ENCODE data around the gene SUCO.

- no peak for TF ChIP-seq SUZ12 (IDR thresholded peaks at IDR 0.05; ENCODE audit: extremely low read depth, insufficient read depth, insufficient read length)
- TF ChIP-seq ZNF274 (IDR thresholded peaks at IDR 0.05; ENCODE audit: low read depth, low read length) = no peak
These were observed 40.5 kb upstream of the SUCO start for GRCh38 chr1:172492421-172492820.
